Stimulated activated CD8-positive, alpha-beta memory T cell treated with anti-CD3 and anti-CD28 coated beads, Interleukin-2, amount 100 ng/mL, for 48 hours (primary cell): Measurements from ENCODE around the gene ARCN1.

Experiments used
- DNase-seq, 2 donors: peaks; one replicate each; pipeline ENCODE4 v3.0.0-alpha.2; 2020; ENCODE audit warnings: low read depth in 2 of 2

Gene ARCN1

GRCh38 chr11:118572061-118572980 lies at the start of gene ARCN1:
TSS of gene ARCN1 (plus strand) at chr11:118572409. CDS start at chr11:118572548, 139 bp downstream.
- DNase-seq: peak; percentile 63 to 65

- no peak for DNase-seq
Observed at GRCh38 chr11:118522571-118523072, 49.6 kb upstream of the ARCN1 start.

- DNase-seq: no peak
Observed at GRCh38 chr11:118524356-118524755, 47.9 kb upstream of the ARCN1 start.

- no peak for DNase-seq
Observed at GRCh38 chr11:118524757-118525470, 47.3 kb upstream of the ARCN1 start.

GRCh38 chr11:118526688-118527087 lies 45.5 kb upstream of the ARCN1 start:
- no peak for DNase-seq

GRCh38 chr11:118527109-118527508 lies 45.1 kb upstream of the ARCN1 start, which contains the start of gene TTC36:
TSS of gene TTC36 (plus strand) at chr11:118527474. CDS start at chr11:118527495, 21 bp downstream.
- no peak for DNase-seq

GRCh38 chr11:118528511-118528910 lies 43.7 kb upstream of the ARCN1 start:
- DNase-seq: no peak

- DNase-seq: no peak
Observed at GRCh38 chr11:118529584-118530175, 42.5 kb upstream of the ARCN1 start.

GRCh38 chr11:118530180-118530682 lies 42.0 kb upstream of the ARCN1 start:
- no peak for DNase-seq

- peak; percentile 66 to 68 for DNase-seq
Observed at GRCh38 chr11:118530683-118531596, 41.3 kb upstream of the ARCN1 start, which contains the start of gene TMEM25. TSS of gene TMEM25 (plus strand) at chr11:118531192. CDS start at chr11:118531802, 610 bp downstream.

- DNase-seq: no peak
Observed at GRCh38 chr11:118531597-118532084, 40.6 kb upstream of the ARCN1 start.

GRCh38 chr11:118532091-118532490 lies 40.1 kb upstream of the ARCN1 start:
- no peak for DNase-seq

GRCh38 chr11:118532852-118533768 lies 39.1 kb upstream of the ARCN1 start:
- no peak for DNase-seq

- no peak for DNase-seq
Observed at GRCh38 chr11:118533769-118534729, 38.2 kb upstream of the ARCN1 start.

- no peak for DNase-seq
Observed at GRCh38 chr11:118535261-118535660, 36.9 kb upstream of the ARCN1 start.

GRCh38 chr11:118536726-118537125 lies 35.5 kb upstream of the ARCN1 start:
- no peak for DNase-seq

- no peak for DNase-seq
Observed at GRCh38 chr11:118537409-118537980, 34.7 kb upstream of the ARCN1 start.
